HUES6 (cell line): Measurements from ENCODE around the gene PARP4.
"Not testable (repeated sequence)": the region's sequence is repeated elsewhere in the genome, so short reads cannot be mapped to it uniquely, and the experiment has no call there.

Experiments used
- H3K27ac ChIP-seq: 2 replicates; pipeline ENCODE4 v1.7.0; 2013; ENCODE audit warnings: low read depth, mild to moderate bottlenecking, low read length, inconsistent platforms
- H3K27me3 ChIP-seq: 2 replicates; pipeline ENCODE4 v1.6.1; 2013; ENCODE audit warnings: low read length; ENCODE audit not compliant: control insufficient read depth, insufficient read depth
- H3K36me3 ChIP-seq: 2 replicates; pipeline ENCODE4 v1.6.1; 2013; ENCODE audit warnings: low read length; ENCODE audit not compliant: control insufficient read depth, insufficient read depth
- H3K4me1 ChIP-seq: 2 replicates; pipeline ENCODE4 v1.6.1; 2013; ENCODE audit warnings: low read length; ENCODE audit not compliant: control insufficient read depth, insufficient read depth
- H3K4me3 ChIP-seq: 2 replicates; pipeline ENCODE4 v1.5.1; 2013; ENCODE audit warnings: low read depth, low read length
- H3K9ac ChIP-seq: one replicate; pipeline ENCODE4 v1.6.1; 2013; ENCODE audit warnings: mild to moderate bottlenecking, low read length
- H3K9me3 ChIP-seq: 2 replicates; pipeline ENCODE4 v1.6.1; 2013; ENCODE audit warnings: low read depth, low read length; ENCODE audit not compliant: control insufficient read depth, insufficient read depth

PARP4 gene

GRCh38 chr13:24529478-24529877, 16.9 kb upstream of the PARP4 start:
- Histone ChIP-seq H3K4me3 (no peak overlapping the region), H3K9ac (no peak overlapping the region), H3K27me3 (no peaks in the 10 kb centered on the region), H3K36me3 (no peaks in the 10 kb centered on the region), H3K4me1 (peaks cover 6% of the 10 kb centered on the region; the same call in 1 of the 2 replicates), H3K27ac (no peak overlapping the region), H3K9me3 (0 out of 2 replicates have a peak, but pooled peaks cover 3% of the 10 kb centered on the region)

- Histone ChIP-seq H3K36me3 (no peaks in the 10 kb centered on the region), H3K27me3 (no peaks in the 10 kb centered on the region), H3K4me3 (no peak overlapping the region), H3K9me3 (0 out of 2 replicates have a peak, but pooled peaks cover 3% of the 10 kb centered on the region), H3K4me1 (peaks cover 6% of the 10 kb centered on the region; the same call in 1 of the 2 replicates), H3K27ac (no peak overlapping the region), H3K9ac (no peak overlapping the region)
Measured at GRCh38 chr13:24528816-24529398, 16.3 kb upstream of the PARP4 start.

- Histone ChIP-seq H3K9me3 (0 out of 2 replicates have a peak, but pooled peaks cover 3% of the 10 kb centered on the region), H3K27me3 (no peaks in the 10 kb centered on the region), H3K9ac (no peak overlapping the region), H3K4me1 (peaks cover 6% of the 10 kb centered on the region; the same call in 1 of the 2 replicates), H3K27ac (no peak overlapping the region), H3K36me3 (no peaks in the 10 kb centered on the region), H3K4me3 (no peak overlapping the region)
Measured at GRCh38 chr13:24527266-24527775, 14.7 kb upstream of the PARP4 start.

GRCh38 chr13:24520733-24521132, 8.2 kb upstream of the PARP4 start:
- H3K36me3 ChIP-seq, result no peaks in the 10 kb centered on the region
- H3K4me1 ChIP-seq, result no peaks in the 10 kb centered on the region
- no peaks in the 10 kb centered on the region for H3K9me3 ChIP-seq
- no peak overlapping the region for H3K4me3 ChIP-seq
- no peaks in the 10 kb centered on the region for H3K27me3 ChIP-seq
- no peak overlapping the region for H3K27ac ChIP-seq
- H3K9ac ChIP-seq, result no peak overlapping the region

GRCh38 chr13:24516919-24517318, 4.3 kb upstream of the PARP4 start:
- H3K27ac ChIP-seq, result no peak overlapping the region
- H3K9ac ChIP-seq, result no peak overlapping the region
- H3K27me3 ChIP-seq, result no peaks in the 10 kb centered on the region
- H3K9me3 ChIP-seq, result no peaks in the 10 kb centered on the region
- H3K36me3 ChIP-seq, result no peaks in the 10 kb centered on the region
- no peak overlapping the region for H3K4me3 ChIP-seq
- no peaks in the 10 kb centered on the region for H3K4me1 ChIP-seq

GRCh38 chr13:24512908-24513213, 283 bp upstream of the PARP4 start:
- Histone ChIP-seq H3K27ac (peak overlapping the region; percentile 30), H3K9ac (peak overlapping the region; percentile 89), H3K4me3 (peak overlapping the region; percentile 93)

GRCh38 chr13:24511816-24512196, 772 bp downstream of the PARP4 start:
- Histone ChIP-seq H3K36me3 (no peaks in the 10 kb centered on the region), H3K27ac (no peak overlapping the region; the same call in 1 of the 2 replicates), H3K9ac (peak overlapping the region; percentile 89), H3K4me1 (peaks cover 4% of the 10 kb centered on the region; the same call in 1 of the 2 replicates), H3K4me3 (peak overlapping the region; percentile 93), H3K9me3 (no peaks in the 10 kb centered on the region), H3K27me3 (no peaks in the 10 kb centered on the region)

More at GRCh38 chr13:24512908-24513213, 283 bp upstream of the PARP4 start:
- H3K9me3 ChIP-seq, result no peaks in the 10 kb centered on the region
- no peaks in the 10 kb centered on the region for H3K36me3 ChIP-seq
- H3K27me3 ChIP-seq, result no peaks in the 10 kb centered on the region
- peaks cover 4% of the 10 kb centered on the region; the same call in 1 of the 2 replicates for H3K4me1 ChIP-seq

GRCh38 chr13:24511019-24511815, 1.4 kb downstream of the PARP4 start:
- no peak overlapping the region for H3K27ac ChIP-seq
- peak overlapping the region; percentile 89 for H3K9ac ChIP-seq

GRCh38 chr13:24506698-24507335, 5.8 kb downstream of the PARP4 start:
- peaks cover 11% of the 10 kb centered on the region; the same call in 1 of the 2 replicates for H3K4me1 ChIP-seq

More at GRCh38 chr13:24511019-24511815, 1.4 kb downstream of the PARP4 start:
- H3K4me3 ChIP-seq, result peak overlapping the region; percentile 93
- H3K36me3 ChIP-seq, result no peaks in the 10 kb centered on the region
- H3K4me1 ChIP-seq, result peaks cover 4% of the 10 kb centered on the region; the same call in 1 of the 2 replicates
- H3K9me3 ChIP-seq, result peaks cover 3% of the 10 kb centered on the region; the same call in 1 of the 2 replicates
- H3K27me3 ChIP-seq, result no peaks in the 10 kb centered on the region

GRCh38 chr13:24506283-24506682, 6.3 kb downstream of the PARP4 start:
- H3K27me3 ChIP-seq, H3K4me3 ChIP-seq, H3K9me3 ChIP-seq, H3K27ac ChIP-seq, H3K9ac ChIP-seq, H3K36me3 ChIP-seq, H3K4me1 ChIP-seq: not testable (repeated sequence)

More at GRCh38 chr13:24506698-24507335, 5.8 kb downstream of the PARP4 start:
- no peak overlapping the region for H3K27ac ChIP-seq
- H3K9ac ChIP-seq, result no peak overlapping the region
- H3K9me3 ChIP-seq, result peaks cover 3% of the 10 kb centered on the region; the same call in 1 of the 2 replicates
- no peaks in the 10 kb centered on the region for H3K27me3 ChIP-seq
- no peaks in the 10 kb centered on the region for H3K36me3 ChIP-seq
- no peak overlapping the region for H3K4me3 ChIP-seq
